Measurements from ENCODE around the gene TAS2R10.

TAS2R10 gene

DNA sequence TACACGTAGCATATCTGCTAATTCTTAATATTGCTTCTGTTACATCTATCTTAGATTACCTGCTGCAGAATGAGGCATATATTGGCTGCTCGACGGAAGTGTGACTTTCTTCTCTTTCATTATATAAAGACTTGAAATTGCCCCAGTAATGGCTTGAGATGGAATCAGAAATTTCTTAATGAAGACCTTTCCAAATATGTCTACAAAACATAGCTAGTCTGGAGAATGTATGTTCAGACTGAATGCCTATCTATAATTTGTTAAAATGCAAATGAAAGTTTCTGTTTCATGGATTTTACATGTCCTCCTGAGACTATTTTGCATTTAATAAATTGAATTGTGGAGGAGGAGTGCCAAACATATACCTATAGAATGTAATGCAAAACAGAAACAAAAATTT lies at the start of gene TAS2R10:
TSS of gene TAS2R10 (minus strand) at position 101 of the 400 bp plus-strand sequence. CDS start at position 12, 89 bp downstream.
- H3K9me3 Mint-ChIP-seq = no peaks in the 10 kb centered on the region
- no peaks in the 10 kb centered on the region for H3K4me1 Mint-ChIP-seq
- no peak within 1 kb of the TSS for H3K4me3 Mint-ChIP-seq
- H3K36me3 Mint-ChIP-seq = no peaks in the 10 kb centered on the region
- no peak for DNase-seq (ENCODE audit: low spot score in 2 of 2)
- no peak for ATAC-seq
- H3K27ac Mint-ChIP-seq = no peak within 1 kb of the TSS

GRCh38 chr12:10873378-10873777 lies 47.2 kb upstream of the TAS2R10 start:
- Mint-ChIP-seq H3K4me3 (no peak overlapping the region), H3K27ac (no peak overlapping the region), H3K4me1 (no peaks in the 10 kb centered on the region), H3K36me3 (peaks cover under 1% of the 10 kb centered on the region), H3K9me3 (no peaks in the 10 kb centered on the region)
- ATAC-seq (no peak), DNase-seq (ENCODE audit: low spot score in 2 of 2) (no peak)

- Mint-ChIP-seq H3K36me3 (no peaks in the 10 kb centered on the region), H3K27ac (no peak overlapping the region), H3K4me3 (no peak overlapping the region), H3K9me3 (peaks cover 6% of the 10 kb centered on the region), H3K4me1 (no peaks in the 10 kb centered on the region)
- DNase-seq (ENCODE audit: low spot score in 2 of 2) = no peak
- no peak for ATAC-seq
Observed at GRCh38 chr12:10867381-10867780, 41.2 kb upstream of the TAS2R10 start.

- Mint-ChIP-seq H3K4me1 (no peaks in the 10 kb centered on the region), H3K36me3 (no peaks in the 10 kb centered on the region), H3K4me3 (no peak overlapping the region), H3K9me3 (peaks cover 23% of the 10 kb centered on the region), H3K27ac (no peak overlapping the region)
- DNase-seq (ENCODE audit: low spot score in 2 of 2) (no peak), ATAC-seq (no peak)
Observed at GRCh38 chr12:10863512-10864218, 37.5 kb upstream of the TAS2R10 start.

GRCh38 chr12:10861366-10861765 lies 35.2 kb upstream of the TAS2R10 start:
- H3K4me1 Mint-ChIP-seq = no peaks in the 10 kb centered on the region
- DNase-seq (ENCODE audit: low spot score in 2 of 2) = no peak
- no peak for ATAC-seq
- H3K9me3 Mint-ChIP-seq = peaks cover 31% of the 10 kb centered on the region
- no peaks in the 10 kb centered on the region for H3K36me3 Mint-ChIP-seq
- H3K4me3 Mint-ChIP-seq = no peak overlapping the region
- H3K27ac Mint-ChIP-seq = no peak overlapping the region

- ATAC-seq = no peak
- H3K36me3 Mint-ChIP-seq = no peaks in the 10 kb centered on the region
- H3K4me3 Mint-ChIP-seq = no peak overlapping the region
- DNase-seq (ENCODE audit: low spot score in 2 of 2) = no peak
- peaks cover 20% of the 10 kb centered on the region for H3K9me3 Mint-ChIP-seq
- no peak overlapping the region for H3K27ac Mint-ChIP-seq
- peaks cover 38% of the 10 kb centered on the region for H3K4me1 Mint-ChIP-seq
Observed at GRCh38 chr12:10855807-10856206, 29.6 kb upstream of the TAS2R10 start.

- Mint-ChIP-seq H3K9me3 (peaks cover 9% of the 10 kb centered on the region), H3K4me3 (no peak overlapping the region), H3K36me3 (no peaks in the 10 kb centered on the region), H3K4me1 (peaks cover 46% of the 10 kb centered on the region), H3K27ac (no peak overlapping the region)
- ATAC-seq (no peak), DNase-seq (ENCODE audit: low spot score in 2 of 2) (no peak)
Observed at GRCh38 chr12:10853776-10854175, 27.6 kb upstream of the TAS2R10 start.

GRCh38 chr12:10851243-10851858 lies 25.2 kb upstream of the TAS2R10 start:
- peaks cover 9% of the 10 kb centered on the region for H3K36me3 Mint-ChIP-seq
- peaks cover 46% of the 10 kb centered on the region for H3K4me1 Mint-ChIP-seq
- H3K9me3 Mint-ChIP-seq = no peaks in the 10 kb centered on the region
- ATAC-seq (peak; percentile 58), DNase-seq (ENCODE audit: low spot score in 2 of 2) (no peak)
- peak overlapping the region; percentile 29 for H3K27ac Mint-ChIP-seq
- no peak overlapping the region for H3K4me3 Mint-ChIP-seq

GRCh38 chr12:10849425-10849878 lies 23.3 kb upstream of the TAS2R10 start, which contains the start of gene PRR4:
Gene PRR4 (minus strand): TSS chr12:10849475. CDS start chr12:10849437, 38 bp downstream.
- Mint-ChIP-seq H3K27ac (no peak within 1 kb of the TSS), H3K9me3 (no peaks in the 10 kb centered on the region), H3K4me3 (no peak within 1 kb of the TSS), H3K4me1 (peaks cover 42% of the 10 kb centered on the region), H3K36me3 (peaks cover 9% of the 10 kb centered on the region)
- ATAC-seq = peak; percentile 71
- DNase-seq (ENCODE audit: low spot score in 2 of 2) = no peak

DNA sequence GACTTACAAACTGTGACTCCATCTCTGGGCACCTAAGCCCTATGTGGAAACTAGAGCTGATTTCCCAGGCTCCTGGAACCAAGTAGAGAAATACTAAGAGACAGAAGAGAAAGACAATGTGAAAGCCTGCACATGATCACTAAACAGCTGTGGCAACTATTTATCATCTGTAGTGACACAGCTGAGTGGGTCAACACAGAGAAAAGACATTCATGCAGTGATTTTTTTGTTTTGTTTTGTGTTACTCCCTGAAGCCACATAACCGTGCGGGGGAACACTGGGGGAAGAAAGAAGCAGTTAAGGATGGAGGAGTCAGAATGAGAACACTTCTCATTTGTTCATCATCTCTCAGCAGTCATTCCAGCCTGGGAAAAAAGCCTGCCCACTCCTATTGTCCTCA lies 21.6 kb upstream of the TAS2R10 start:
- H3K4me3 Mint-ChIP-seq = no peak overlapping the region
- no peaks in the 10 kb centered on the region for H3K9me3 Mint-ChIP-seq
- DNase-seq (ENCODE audit: low spot score in 2 of 2) = no peak
- ATAC-seq = no peak
- H3K4me1 Mint-ChIP-seq = peaks cover 28% of the 10 kb centered on the region
- H3K27ac Mint-ChIP-seq = no peak overlapping the region
- H3K36me3 Mint-ChIP-seq = peaks cover 9% of the 10 kb centered on the region

DNA sequence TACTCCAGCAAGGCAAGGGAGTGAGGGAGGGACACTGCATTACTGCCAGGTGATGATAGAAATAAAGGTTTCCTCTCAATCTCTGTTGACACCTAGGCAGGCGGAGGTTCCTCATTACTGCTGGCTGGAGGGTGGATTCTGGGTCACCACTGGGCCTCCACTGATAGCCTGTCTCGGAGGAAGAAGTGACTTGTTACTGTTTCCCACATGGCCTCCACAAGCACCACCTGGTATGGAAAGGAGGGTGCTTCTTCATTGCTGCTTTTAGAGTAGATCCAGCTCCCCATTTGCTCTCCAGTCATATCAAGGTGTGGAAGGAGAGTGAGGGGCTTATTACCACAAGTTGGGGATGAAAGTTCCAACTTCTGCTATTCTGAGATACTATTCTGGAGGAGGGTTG lies 16.7 kb upstream of the TAS2R10 start:
- Mint-ChIP-seq H3K4me3 (no peak overlapping the region), H3K4me1 (no peaks in the 10 kb centered on the region), H3K27ac (no peak overlapping the region), H3K36me3 (peaks cover 15% of the 10 kb centered on the region), H3K9me3 (no peaks in the 10 kb centered on the region)
- no peak for ATAC-seq
- no peak for DNase-seq (ENCODE audit: low spot score in 2 of 2)

DNA sequence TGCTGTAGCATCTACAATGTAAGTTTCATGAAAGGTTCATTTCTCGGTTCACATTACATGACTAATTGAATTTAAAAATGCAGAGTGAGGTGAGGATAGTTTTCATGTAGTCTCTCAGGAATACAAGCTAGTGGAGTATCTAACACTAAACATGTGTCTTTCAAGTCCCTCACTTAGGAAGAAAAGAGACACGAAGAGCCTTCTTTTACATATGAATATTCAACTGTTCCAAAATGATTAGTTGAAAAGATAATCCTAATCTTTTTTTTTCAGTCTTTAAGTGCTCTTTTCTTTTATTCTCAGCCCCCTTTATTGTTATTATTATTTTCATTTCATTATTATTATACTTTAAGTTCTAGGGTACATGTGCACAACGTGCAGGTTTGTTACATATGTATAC lies 12.3 kb upstream of the TAS2R10 start:
- Mint-ChIP-seq H3K4me1 (no peaks in the 10 kb centered on the region), H3K36me3 (peaks cover 7% of the 10 kb centered on the region), H3K27ac (no peak overlapping the region), H3K4me3 (no peak overlapping the region), H3K9me3 (no peaks in the 10 kb centered on the region)
- DNase-seq (ENCODE audit: low spot score in 2 of 2) (no peak), ATAC-seq (no peak)

DNA sequence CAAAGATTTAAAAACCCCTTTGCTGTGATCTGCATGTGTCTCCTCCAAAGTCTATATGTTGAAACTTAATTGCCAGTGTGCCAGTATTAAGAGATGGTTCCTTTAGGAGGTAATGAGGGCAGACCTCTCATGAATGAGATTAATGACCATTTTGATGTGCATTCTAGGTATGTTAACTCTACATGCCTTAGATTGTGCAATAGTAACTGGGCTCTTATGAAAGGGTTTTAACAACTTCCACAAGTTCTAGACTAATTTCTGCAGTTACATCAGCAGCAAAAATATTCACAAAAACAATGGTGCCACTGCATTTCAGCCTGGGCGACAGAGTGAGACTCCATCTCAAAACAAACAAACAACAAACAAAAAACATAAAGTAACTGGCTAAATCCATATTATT lies 3.8 kb upstream of the TAS2R10 start:
- ATAC-seq (no peak), DNase-seq (ENCODE audit: low spot score in 2 of 2) (no peak)
- no peaks in the 10 kb centered on the region for H3K36me3 Mint-ChIP-seq
- H3K27ac Mint-ChIP-seq = no peak overlapping the region
- no peak overlapping the region for H3K4me3 Mint-ChIP-seq
- no peaks in the 10 kb centered on the region for H3K9me3 Mint-ChIP-seq
- H3K4me1 Mint-ChIP-seq = no peaks in the 10 kb centered on the region

DNA sequence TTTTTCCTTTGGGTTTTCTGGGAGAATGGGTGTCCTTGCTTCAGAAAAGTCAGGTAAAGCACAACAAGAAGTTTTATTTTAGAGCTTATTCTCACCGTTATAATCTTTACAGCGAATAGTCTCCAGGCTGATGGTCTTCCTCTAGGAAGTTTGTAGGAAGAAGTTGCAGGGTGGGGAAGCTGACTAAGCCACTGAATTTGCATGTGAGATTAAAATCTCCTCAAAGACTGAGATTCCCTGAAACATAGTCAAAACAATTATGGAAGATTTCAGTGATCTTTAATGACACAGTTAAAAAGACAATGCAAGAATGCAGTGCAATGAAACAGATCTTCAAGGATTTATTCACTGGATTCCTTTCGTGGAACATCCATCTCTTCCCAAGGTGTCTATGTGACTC lies 1.2 kb downstream of the TAS2R10 start:
- DNase-seq (ENCODE audit: low spot score in 2 of 2) = no peak
- no peak overlapping the region for H3K4me3 Mint-ChIP-seq
- no peaks in the 10 kb centered on the region for H3K4me1 Mint-ChIP-seq
- no peak overlapping the region for H3K27ac Mint-ChIP-seq
- no peaks in the 10 kb centered on the region for H3K9me3 Mint-ChIP-seq
- no peak for ATAC-seq
- no peaks in the 10 kb centered on the region for H3K36me3 Mint-ChIP-seq

- ATAC-seq (no peak), DNase-seq (ENCODE audit: low spot score in 2 of 2) (no peak)
- H3K4me1 Mint-ChIP-seq = no peaks in the 10 kb centered on the region
Observed at GRCh38 chr12:10811883-10812536, 14.1 kb downstream of the TAS2R10 start.

DNA sequence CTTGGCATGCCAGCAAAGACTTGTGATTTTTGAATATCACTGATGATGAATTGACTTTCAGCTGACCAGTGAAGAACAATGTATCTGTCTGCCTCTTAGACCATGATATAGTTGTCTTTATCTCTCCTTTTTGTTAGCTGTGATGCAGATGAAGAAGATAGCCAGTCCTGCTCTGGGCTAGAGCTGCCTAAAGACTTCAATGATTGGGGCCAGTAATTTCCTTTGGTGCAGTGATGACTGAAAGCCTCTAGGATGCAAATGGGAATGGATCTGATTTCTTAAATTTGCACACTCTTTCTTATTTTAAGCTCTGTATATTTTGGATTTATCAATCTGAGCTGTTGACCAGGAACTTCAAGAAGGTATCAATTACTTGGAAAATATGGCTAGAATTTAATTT lies 16.1 kb downstream of the TAS2R10 start, which contains the start of gene TAS2R9:
TSS of gene TAS2R9 (minus strand) at position 101 of the 400 bp plus-strand sequence. CDS start at position 8, 93 bp downstream.
- H3K36me3 Mint-ChIP-seq = no peaks in the 10 kb centered on the region
- ATAC-seq (no peak), DNase-seq (ENCODE audit: low spot score in 2 of 2) (no peak)
- no peak within 1 kb of the TSS for H3K4me3 Mint-ChIP-seq
- H3K4me1 Mint-ChIP-seq = no peaks in the 10 kb centered on the region
- H3K9me3 Mint-ChIP-seq = no peaks in the 10 kb centered on the region
- H3K27ac Mint-ChIP-seq = no peak within 1 kb of the TSS

More at GRCh38 chr12:10811883-10812536, 14.1 kb downstream of the TAS2R10 start:
- H3K4me3 Mint-ChIP-seq = no peak overlapping the region
- H3K36me3 Mint-ChIP-seq = no peaks in the 10 kb centered on the region
- no peak overlapping the region for H3K27ac Mint-ChIP-seq
- H3K9me3 Mint-ChIP-seq = no peaks in the 10 kb centered on the region

All from stimulated activated effector memory CD8-positive, alpha-beta T cell treated with anti-CD3 and anti-CD28 coated beads, Interleukin-12 subunit alpha, Interleukin-12 subunit beta, amount 100 ng/mL, for 72 hours (primary cell).